ENCODE results near the gene SEPHS1. TPM values are rescaled to one million over a fixed set of nuclear protein-coding genes. Genes with fewer than 3 reads are reported as not detected.
"Not testable (repeated sequence)": the region's sequence is repeated elsewhere in the genome, so short reads cannot be mapped to it uniquely, and the experiment has no call there.

Gene SEPHS1
- polyA plus RNA-seq, 1 experiment = 76.9 TPM

DNA sequence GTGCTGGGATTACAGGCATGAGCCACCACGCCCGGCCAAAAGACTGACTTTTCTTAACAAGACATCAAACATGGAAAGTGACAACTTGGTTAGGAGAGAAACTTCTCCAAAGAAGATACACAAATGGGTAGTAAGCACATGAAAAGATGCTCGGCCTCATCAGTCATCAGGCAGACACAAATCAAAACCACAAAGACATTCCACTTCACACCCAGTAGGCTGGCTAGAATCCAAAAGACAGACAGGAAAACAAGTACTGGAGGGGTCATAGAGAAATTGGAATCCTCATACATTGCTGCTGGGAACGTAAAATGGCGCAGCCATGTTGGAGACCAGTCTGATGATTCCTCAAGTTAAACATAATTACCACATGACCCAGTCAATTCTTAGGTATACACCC is 16.4 kb downstream of the SEPHS1 start:
- no peaks in the 10 kb centered on the region for H3K27me3 ChIP-seq (ENCODE audit: control insufficient read depth, insufficient read depth, low read length)
- no peak for DNase-seq (ENCODE audit: low read depth, low spot score)
- CTCF ChIA-PET = no interaction called here
- POLR2A ChIA-PET = no interaction called here
- no peak overlapping the region for H3K4me3 ChIP-seq (ENCODE audit: low read depth, low read length)
- H3K27ac ChIP-seq (ENCODE audit: low read depth, low read length) = no peak overlapping the region
- no peaks in the 10 kb centered on the region for H3K9me3 ChIP-seq (ENCODE audit: control insufficient read depth, insufficient read depth, low read length)
- no peak for TF ChIP-seq CTCF (IDR thresholded peaks at IDR 0.05; ENCODE audit: low read depth, low read length)

GRCh38 chr10:13330980-13331379 is 17.1 kb downstream of the SEPHS1 start:
- CTCF ChIA-PET; H3K4me3 ChIP-seq (ENCODE audit: low read depth, low read length); H3K9me3 ChIP-seq (ENCODE audit: control insufficient read depth, insufficient read depth, low read length); DNase-seq (ENCODE audit: low read depth, low spot score); POLR2A ChIA-PET; H3K27me3 ChIP-seq (ENCODE audit: control insufficient read depth, insufficient read depth, low read length); H3K27ac ChIP-seq (ENCODE audit: low read depth, low read length): not testable (repeated sequence)

DNA sequence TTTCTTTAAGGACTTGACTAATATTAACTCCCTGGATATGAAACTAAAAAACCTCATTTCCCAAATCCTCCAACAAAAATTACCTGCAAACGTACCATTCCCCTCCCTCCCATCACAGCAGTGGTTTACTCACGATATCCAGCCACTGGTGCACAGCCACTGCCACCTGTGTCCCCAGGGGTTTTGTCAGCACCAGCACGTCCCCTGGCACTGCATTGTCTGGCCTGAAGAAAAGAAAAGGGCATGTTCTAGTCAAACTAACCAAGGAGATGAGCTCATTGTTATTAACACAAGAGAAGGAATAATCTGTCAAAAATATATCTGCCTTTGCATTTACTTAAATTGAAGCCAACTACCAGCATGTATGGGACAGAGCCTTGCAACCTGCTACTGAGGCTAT is 18.5 kb downstream of the SEPHS1 start:
- DNase-seq (ENCODE audit: low read depth, low spot score) = no peak
- H3K9me3 ChIP-seq (ENCODE audit: control insufficient read depth, insufficient read depth, low read length) = no peaks in the 10 kb centered on the region
- ChIA-PET POLR2A (no interaction called here), CTCF (interaction anchor here (0.7 to 2.1 kb wide), 2 partner anchors 28 to 274 kb away, joined by 3 to 7 read pairs; no protein-coding TSS in a partner anchor)
- H3K27me3 ChIP-seq (ENCODE audit: control insufficient read depth, insufficient read depth, low read length) = no peaks in the 10 kb centered on the region
- no peak for TF ChIP-seq CTCF (IDR thresholded peaks at IDR 0.05; ENCODE audit: low read depth, low read length)
- H3K27ac ChIP-seq (ENCODE audit: low read depth, low read length) = no peak overlapping the region
- H3K4me3 ChIP-seq (ENCODE audit: low read depth, low read length) = no peak overlapping the region

DNA sequence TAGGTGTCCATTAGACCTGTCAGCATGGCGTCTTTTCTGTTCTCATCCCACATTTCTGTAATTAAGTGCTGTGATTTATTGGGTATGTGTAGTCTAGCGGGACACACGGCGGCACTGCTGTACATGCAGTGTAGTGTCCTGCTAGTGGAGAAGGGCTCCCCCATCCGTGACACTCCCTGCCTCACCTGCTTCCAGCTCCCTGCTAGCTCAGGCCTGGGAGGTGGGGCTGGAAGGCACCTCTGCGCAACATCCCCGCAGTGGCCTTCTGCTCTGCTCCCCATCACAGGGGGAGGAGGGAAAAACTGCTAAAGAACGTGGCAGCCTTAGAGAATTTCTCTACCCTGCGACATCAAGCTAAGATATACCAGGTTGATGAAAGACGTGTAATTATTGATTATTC is 19.5 kb downstream of the SEPHS1 start:
- ChIA-PET POLR2A (no interaction called here), CTCF (interaction anchor here (1.5 to 2.1 kb wide), 2 partner anchors 27 to 122 kb away, joined by 5 to 7 read pairs; no protein-coding TSS in a partner anchor)
- H3K27ac ChIP-seq (ENCODE audit: low read depth, low read length) = no peak overlapping the region
- H3K4me3 ChIP-seq (ENCODE audit: low read depth, low read length) = no peak overlapping the region
- H3K9me3 ChIP-seq (ENCODE audit: control insufficient read depth, insufficient read depth, low read length) = no peaks in the 10 kb centered on the region
- no peak for TF ChIP-seq CTCF (IDR thresholded peaks at IDR 0.05; ENCODE audit: low read depth, low read length)
- DNase-seq (ENCODE audit: low read depth, low spot score) = no peak
- no peaks in the 10 kb centered on the region for H3K27me3 ChIP-seq (ENCODE audit: control insufficient read depth, insufficient read depth, low read length)

GRCh38 chr10:13328126-13328525 is 20.0 kb downstream of the SEPHS1 start:
- Histone ChIP-seq H3K27me3 (ENCODE audit: control insufficient read depth, insufficient read depth, low read length) (no peaks in the 10 kb centered on the region), H3K27ac (ENCODE audit: low read depth, low read length) (no peak overlapping the region), H3K4me3 (ENCODE audit: low read depth, low read length) (no peak overlapping the region), H3K9me3 (ENCODE audit: control insufficient read depth, insufficient read depth, low read length) (no peaks in the 10 kb centered on the region)
- POLR2A ChIA-PET = no interaction called here
- DNase-seq (ENCODE audit: low read depth, low spot score) = no peak
- CTCF ChIA-PET = interaction anchor here (1.5 kb wide), 1 partner anchor 122 kb away, joined by 5 read pairs; no protein-coding TSS in a partner anchor
- TF ChIP-seq CTCF (IDR thresholded peaks at IDR 0.05; ENCODE audit: low read depth, low read length) = no peak

- POLR2A ChIA-PET = no interaction called here
- CTCF ChIA-PET = interaction anchor here (1.5 kb wide), 1 partner anchor 121 kb away, joined by 5 read pairs; no protein-coding TSS in a partner anchor
- no peak overlapping the region for H3K27ac ChIP-seq (ENCODE audit: low read depth, low read length)
- no peak for TF ChIP-seq CTCF (IDR thresholded peaks at IDR 0.05; ENCODE audit: low read depth, low read length)
- no peak for DNase-seq (ENCODE audit: low read depth, low spot score)
- H3K9me3 ChIP-seq (ENCODE audit: control insufficient read depth, insufficient read depth, low read length) = no peaks in the 10 kb centered on the region; the same call in 1 of the 2 replicates
- H3K27me3 ChIP-seq (ENCODE audit: control insufficient read depth, insufficient read depth, low read length) = no peaks in the 10 kb centered on the region
- no peak overlapping the region for H3K4me3 ChIP-seq (ENCODE audit: low read depth, low read length)
Observed at GRCh38 chr10:13327534-13327933, 20.6 kb downstream of the SEPHS1 start.

Measured in AG04450 (cell line).